ENCODE results near the gene TMEM86A. TPM values are rescaled to one million over a fixed set of nuclear protein-coding genes. Genes with fewer than 3 reads are reported as not detected.
"Not testable (repeated sequence)": the region's sequence is repeated elsewhere in the genome, so short reads cannot be mapped to it uniquely, and the experiment has no call there.

The TMEM86A gene
- 5.0 and 5.3 TPM in 2 replicates for total RNA-seq (2014; rRNA removed; shearing (Covaris generic))
- 5.2 and 5.3 TPM in 2 replicates for polyA plus RNA-seq (2015; cell fraction: cytosol; rRNA removed)
- polyA plus RNA-seq (2015; cell fraction: nucleus; rRNA removed) = 2.2 and 2.3 TPM in 2 replicates

- peak; percentile 91 for DNase-seq (ENCODE audit: low read depth, low spot score)
- in situ Hi-C loops (cut with HindIII; ENCODE audit: low pct_unique_long_range_greater_than_20kb, low sequenced_read_pairs) = no loop called here
These were observed at the start of gene TMEM86A for GRCh38 chr11:18698341-18699268. Gene TMEM86A, plus strand, starts transcription at chr11:18698779. Its CDS starts 108 bp downstream, at chr11:18698887.

- in situ Hi-C loops (cut with HindIII; ENCODE audit: low pct_unique_long_range_greater_than_20kb, low sequenced_read_pairs) = no loop called here
- DNase-seq (ENCODE audit: low read depth, low spot score) = no peak
These were observed 48.2 kb upstream of the TMEM86A start for GRCh38 chr11:18650353-18650752.

GRCh38 chr11:18650859-18651557 is 47.6 kb upstream of the TMEM86A start:
- DNase-seq (ENCODE audit: low read depth, low spot score) = peak; percentile 88
- in situ Hi-C loops (cut with HindIII; ENCODE audit: low pct_unique_long_range_greater_than_20kb, low sequenced_read_pairs) = no loop called here

GRCh38 chr11:18657673-18658072 is 40.9 kb upstream of the TMEM86A start:
- in situ Hi-C loops (cut with HindIII; ENCODE audit: low pct_unique_long_range_greater_than_20kb, low sequenced_read_pairs) = no loop called here
- no peak for DNase-seq (ENCODE audit: low read depth, low spot score)

GRCh38 chr11:18665353-18665872 is 33.2 kb upstream of the TMEM86A start:
- DNase-seq (ENCODE audit: low read depth, low spot score); in situ Hi-C loops (cut with HindIII; ENCODE audit: low pct_unique_long_range_greater_than_20kb, low sequenced_read_pairs): not testable (repeated sequence)

- no peak for DNase-seq (ENCODE audit: low read depth, low spot score)
- in situ Hi-C loops (cut with HindIII; ENCODE audit: low pct_unique_long_range_greater_than_20kb, low sequenced_read_pairs) = no loop called here
These were observed 30.4 kb upstream of the TMEM86A start for GRCh38 chr11:18668131-18668530.

GRCh38 chr11:18669219-18669596 is 29.4 kb upstream of the TMEM86A start:
- in situ Hi-C loops (cut with HindIII; ENCODE audit: low pct_unique_long_range_greater_than_20kb, low sequenced_read_pairs) = no loop called here

GRCh38 chr11:18669711-18670110 is 28.9 kb upstream of the TMEM86A start:
- in situ Hi-C loops (cut with HindIII; ENCODE audit: low pct_unique_long_range_greater_than_20kb, low sequenced_read_pairs) = no loop called here
- no peak for DNase-seq (ENCODE audit: low read depth, low spot score)

More at GRCh38 chr11:18669219-18669596, 29.4 kb upstream of the TMEM86A start:
- peak; percentile 39 for DNase-seq (ENCODE audit: low read depth, low spot score)

- no peak for DNase-seq (ENCODE audit: low read depth, low spot score)
- in situ Hi-C loops (cut with HindIII; ENCODE audit: low pct_unique_long_range_greater_than_20kb, low sequenced_read_pairs) = no loop called here
These were observed 27.3 kb upstream of the TMEM86A start for GRCh38 chr11:18671246-18671645.

GRCh38 chr11:18672209-18672608 is 26.4 kb upstream of the TMEM86A start:
- DNase-seq (ENCODE audit: low read depth, low spot score); in situ Hi-C loops (cut with HindIII; ENCODE audit: low pct_unique_long_range_greater_than_20kb, low sequenced_read_pairs): not testable (repeated sequence)

- no peak for DNase-seq (ENCODE audit: low read depth, low spot score)
- in situ Hi-C loops (cut with HindIII; ENCODE audit: low pct_unique_long_range_greater_than_20kb, low sequenced_read_pairs) = no loop called here
These were observed 21.8 kb upstream of the TMEM86A start for GRCh38 chr11:18676803-18677202.

GRCh38 chr11:18677560-18677959 is 21.0 kb upstream of the TMEM86A start:
- in situ Hi-C loops (cut with HindIII; ENCODE audit: low pct_unique_long_range_greater_than_20kb, low sequenced_read_pairs) = no loop called here
- DNase-seq (ENCODE audit: low read depth, low spot score) = no peak

- peak; percentile 26 for DNase-seq (ENCODE audit: low read depth, low spot score)
- in situ Hi-C loops (cut with HindIII; ENCODE audit: low pct_unique_long_range_greater_than_20kb, low sequenced_read_pairs) = not testable (repeated sequence)
These were observed 16.6 kb upstream of the TMEM86A start for GRCh38 chr11:18681949-18682348.

GRCh38 chr11:18682466-18682865 is 16.1 kb upstream of the TMEM86A start:
- in situ Hi-C loops (cut with HindIII; ENCODE audit: low pct_unique_long_range_greater_than_20kb, low sequenced_read_pairs) = no loop called here
- DNase-seq (ENCODE audit: low read depth, low spot score) = no peak

GRCh38 chr11:18684267-18684666 is 14.3 kb upstream of the TMEM86A start:
- no peak for DNase-seq (ENCODE audit: low read depth, low spot score)
- in situ Hi-C loops (cut with HindIII; ENCODE audit: low pct_unique_long_range_greater_than_20kb, low sequenced_read_pairs) = no loop called here

- in situ Hi-C loops (cut with HindIII; ENCODE audit: low pct_unique_long_range_greater_than_20kb, low sequenced_read_pairs) = not testable (repeated sequence)
- peak; percentile 41 for DNase-seq (ENCODE audit: low read depth, low spot score)
These were observed 7.0 kb upstream of the TMEM86A start for GRCh38 chr11:18691467-18692140.

GRCh38 chr11:18692941-18693760 is 5.4 kb upstream of the TMEM86A start:
- in situ Hi-C loops (cut with HindIII; ENCODE audit: low pct_unique_long_range_greater_than_20kb, low sequenced_read_pairs) = no loop called here
- DNase-seq (ENCODE audit: low read depth, low spot score) = no peak
